ENCODE results near the gene NNT. TPM values are rescaled to one million over a fixed set of nuclear protein-coding genes. Genes with fewer than 3 reads are reported as not detected.
A peak's percentile ranks its signal among the peaks of the same experiment; 100 is the strongest.
"Not testable (repeated sequence)": the region's sequence is repeated elsewhere in the genome, so short reads cannot be mapped to it uniquely, and the experiment has no call there.

Gene NNT
- total RNA-seq, 1 donor, result 94.8 TPM

GRCh38 chr5:43704243-43704642 is 101.3 kb downstream of the NNT start:
- no peak for DNase-seq (ENCODE audit: insufficient read length, low spot score, missing footprints)
- H4K20me1 ChIP-seq (ENCODE audit: insufficient read depth, low read length), result no peaks in the 10 kb centered on the region
- TF ChIP-seq, protein P1, sequence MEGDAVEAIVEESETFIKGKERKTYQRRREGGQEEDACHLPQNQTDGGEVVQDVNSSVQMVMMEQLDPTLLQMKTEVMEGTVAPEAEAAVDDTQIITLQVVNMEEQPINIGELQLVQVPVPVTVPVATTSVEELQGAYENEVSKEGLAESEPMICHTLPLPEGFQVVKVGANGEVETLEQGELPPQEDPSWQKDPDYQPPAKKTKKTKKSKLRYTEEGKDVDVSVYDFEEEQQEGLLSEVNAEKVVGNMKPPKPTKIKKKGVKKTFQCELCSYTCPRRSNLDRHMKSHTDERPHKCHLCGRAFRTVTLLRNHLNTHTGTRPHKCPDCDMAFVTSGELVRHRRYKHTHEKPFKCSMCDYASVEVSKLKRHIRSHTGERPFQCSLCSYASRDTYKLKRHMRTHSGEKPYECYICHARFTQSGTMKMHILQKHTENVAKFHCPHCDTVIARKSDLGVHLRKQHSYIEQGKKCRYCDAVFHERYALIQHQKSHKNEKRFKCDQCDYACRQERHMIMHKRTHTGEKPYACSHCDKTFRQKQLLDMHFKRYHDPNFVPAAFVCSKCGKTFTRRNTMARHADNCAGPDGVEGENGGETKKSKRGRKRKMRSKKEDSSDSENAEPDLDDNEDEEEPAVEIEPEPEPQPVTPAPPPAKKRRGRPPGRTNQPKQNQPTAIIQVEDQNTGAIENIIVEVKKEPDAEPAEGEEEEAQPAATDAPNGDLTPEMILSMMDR (IDR thresholded peaks at IDR 0.05; ENCODE audit: extremely low read depth, low read depth, low read length), result no peak
- no peak overlapping the region for H3K27ac ChIP-seq (ENCODE audit: low read depth, low read length)
- H3K4me3 ChIP-seq (ENCODE audit: insufficient read depth, low read length), result no peak overlapping the region
- no peak overlapping the region for H3K4me2 ChIP-seq (ENCODE audit: insufficient read depth, low read length)
- H2AFZ ChIP-seq (ENCODE audit: low read length), result no peak overlapping the region
- no peaks in the 10 kb centered on the region for H3K36me3 ChIP-seq (ENCODE audit: insufficient read depth, low read length)
- H3K27me3 ChIP-seq (ENCODE audit: insufficient read depth, low read length), result no peaks in the 10 kb centered on the region
- H3K79me2 ChIP-seq (ENCODE audit: insufficient read depth, low read length), result peaks cover 2% of the 10 kb centered on the region
- H3K9me3 ChIP-seq (ENCODE audit: low read depth, low read length), result no peaks in the 10 kb centered on the region
- H3K4me1 ChIP-seq (ENCODE audit: insufficient read depth, low read length), result no peaks in the 10 kb centered on the region

DNA sequence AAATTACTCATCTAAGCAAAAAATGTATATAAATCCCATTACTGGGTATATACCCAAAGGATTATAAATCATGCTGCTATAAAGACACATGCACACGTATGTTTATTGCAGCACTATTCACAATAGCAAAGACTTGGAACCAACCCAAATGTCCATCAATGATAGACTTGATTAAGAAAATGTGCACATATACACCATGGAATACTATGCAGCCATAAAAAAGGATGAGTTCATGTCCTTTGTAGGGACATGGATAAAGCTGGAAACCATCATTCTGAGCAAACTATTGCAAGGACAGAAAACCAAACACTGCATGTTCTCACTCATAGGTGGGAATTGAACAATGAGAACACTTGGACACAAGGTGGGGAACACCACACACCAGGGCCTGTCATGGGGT is 103.6 kb downstream of the NNT start:
- not testable (repeated sequence) for H3K27ac ChIP-seq (ENCODE audit: low read depth, low read length); H3K4me3 ChIP-seq (ENCODE audit: insufficient read depth, low read length); H2AFZ ChIP-seq (ENCODE audit: low read length); H3K36me3 ChIP-seq (ENCODE audit: insufficient read depth, low read length); H3K4me1 ChIP-seq (ENCODE audit: insufficient read depth, low read length); H4K20me1 ChIP-seq (ENCODE audit: insufficient read depth, low read length); DNase-seq (ENCODE audit: insufficient read length, low spot score, missing footprints); H3K27me3 ChIP-seq (ENCODE audit: insufficient read depth, low read length); H3K4me2 ChIP-seq (ENCODE audit: insufficient read depth, low read length); H3K79me2 ChIP-seq (ENCODE audit: insufficient read depth, low read length); H3K9me3 ChIP-seq (ENCODE audit: low read depth, low read length)

GRCh38 chr5:43711496-43711895 is 108.5 kb downstream of the NNT start:
- H3K27ac ChIP-seq (ENCODE audit: low read depth, low read length), result no peak overlapping the region
- peaks cover 7% of the 10 kb centered on the region for H3K4me1 ChIP-seq (ENCODE audit: insufficient read depth, low read length)
- no peaks in the 10 kb centered on the region for H3K27me3 ChIP-seq (ENCODE audit: insufficient read depth, low read length)
- no peak overlapping the region for H2AFZ ChIP-seq (ENCODE audit: low read length)
- no peak overlapping the region for H3K4me2 ChIP-seq (ENCODE audit: insufficient read depth, low read length)
- no peaks in the 10 kb centered on the region for H3K79me2 ChIP-seq (ENCODE audit: insufficient read depth, low read length)
- TF ChIP-seq, protein P1 (IDR thresholded peaks at IDR 0.05; ENCODE audit: extremely low read depth, low read depth, low read length), result no peak
- DNase-seq (ENCODE audit: insufficient read length, low spot score, missing footprints), result peak; percentile 13
- H3K4me3 ChIP-seq (ENCODE audit: insufficient read depth, low read length), result no peak overlapping the region
- no peaks in the 10 kb centered on the region for H4K20me1 ChIP-seq (ENCODE audit: insufficient read depth, low read length)
- no peaks in the 10 kb centered on the region for H3K9me3 ChIP-seq (ENCODE audit: low read depth, low read length)
- H3K36me3 ChIP-seq (ENCODE audit: insufficient read depth, low read length), result no peaks in the 10 kb centered on the region

DNA sequence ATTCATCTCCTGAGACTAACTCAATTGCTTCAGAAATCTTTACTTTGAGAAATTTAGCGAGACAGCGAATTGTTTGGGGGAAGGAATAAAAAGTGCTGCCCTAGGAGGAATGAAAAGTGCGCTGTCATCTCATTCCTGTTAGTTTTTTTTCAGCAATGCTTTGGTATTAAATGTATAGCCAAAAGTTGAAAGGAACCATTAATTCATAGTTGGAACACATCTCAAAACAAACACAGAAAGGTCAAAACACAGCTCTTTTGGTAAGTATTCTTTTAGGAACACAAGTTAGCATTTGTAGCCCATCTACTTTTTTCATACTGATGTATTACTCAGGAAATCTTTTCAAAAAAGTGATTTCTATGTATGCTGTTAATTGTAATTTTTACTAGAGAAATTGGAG is 109.1 kb downstream of the NNT start:
- Histone ChIP-seq H3K36me3 (ENCODE audit: insufficient read depth, low read length) (no peaks in the 10 kb centered on the region), H3K27me3 (ENCODE audit: insufficient read depth, low read length) (no peaks in the 10 kb centered on the region), H2AFZ (ENCODE audit: low read length) (no peak overlapping the region), H3K4me1 (ENCODE audit: insufficient read depth, low read length) (peaks cover 7% of the 10 kb centered on the region), H4K20me1 (ENCODE audit: insufficient read depth, low read length) (no peaks in the 10 kb centered on the region), H3K27ac (ENCODE audit: low read depth, low read length) (no peak overlapping the region), H3K4me3 (ENCODE audit: insufficient read depth, low read length) (no peak overlapping the region), H3K4me2 (ENCODE audit: insufficient read depth, low read length) (no peak overlapping the region), H3K9me3 (ENCODE audit: low read depth, low read length) (no peaks in the 10 kb centered on the region), H3K79me2 (ENCODE audit: insufficient read depth, low read length) (no peaks in the 10 kb centered on the region)
- DNase-seq (ENCODE audit: insufficient read length, low spot score, missing footprints), result peak; percentile 10
- TF ChIP-seq, protein P1 (IDR thresholded peaks at IDR 0.05; ENCODE audit: extremely low read depth, low read depth, low read length), result no peak

GRCh38 chr5:43719783-43720182 is 116.8 kb downstream of the NNT start:
- H3K4me2 ChIP-seq (ENCODE audit: insufficient read depth, low read length); H3K36me3 ChIP-seq (ENCODE audit: insufficient read depth, low read length); H3K27ac ChIP-seq (ENCODE audit: low read depth, low read length); H4K20me1 ChIP-seq (ENCODE audit: insufficient read depth, low read length); H3K4me1 ChIP-seq (ENCODE audit: insufficient read depth, low read length); DNase-seq (ENCODE audit: insufficient read length, low spot score, missing footprints); H2AFZ ChIP-seq (ENCODE audit: low read length); H3K9me3 ChIP-seq (ENCODE audit: low read depth, low read length); H3K4me3 ChIP-seq (ENCODE audit: insufficient read depth, low read length); H3K27me3 ChIP-seq (ENCODE audit: insufficient read depth, low read length); H3K79me2 ChIP-seq (ENCODE audit: insufficient read depth, low read length): not testable (repeated sequence)
